Subcutaneous adipose tissue (tissue), 4 donors: Measurements from ENCODE around the gene AMPH. TPM values are rescaled to one million over a fixed set of nuclear protein-coding genes. Genes with fewer than 3 reads are reported as not detected.

Experiments
- total RNA-seq, 4 donors: library from RNA; depleted of rRNA; stranded (reverse); fragments of >200 nt; gene quantifications; one replicate each; pipeline ENCODE4 v1.1.0, GENCODE V29; 2016
- TF ChIP-seq, protein P1 (sequence below): fragments of 450-650 bp; IDR thresholded peaks from one replicate; pipeline ENCODE4 v1.5.1; 2016; ENCODE audit warnings: low read depth, mild to moderate bottlenecking, control low read depth, antibody characterized with exemption, moderate library complexity

AMPH gene
- total RNA-seq, 4 donors from 2014 or later = 6.8 to 102 (median 30.2) TPM

DNA sequence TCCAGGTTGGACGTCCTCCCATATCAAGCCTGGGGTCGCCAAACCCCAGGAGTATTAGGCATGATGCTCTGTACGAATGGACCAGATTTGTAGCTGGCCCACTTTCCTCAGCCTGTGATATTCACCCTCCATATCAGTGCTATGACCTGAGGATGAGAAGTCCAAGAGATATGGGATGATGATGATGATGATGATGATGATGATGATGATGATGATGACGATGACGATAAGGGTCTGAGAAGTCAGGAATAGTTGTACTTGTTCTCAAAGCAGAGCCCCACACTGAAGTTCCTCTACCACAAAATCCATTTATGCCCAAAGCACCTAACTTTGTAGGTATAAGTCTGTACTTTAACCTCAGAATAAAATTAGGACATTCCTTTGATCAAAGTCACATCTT lies 50.7 kb downstream of the AMPH start:
- TF ChIP-seq, protein P1, sequence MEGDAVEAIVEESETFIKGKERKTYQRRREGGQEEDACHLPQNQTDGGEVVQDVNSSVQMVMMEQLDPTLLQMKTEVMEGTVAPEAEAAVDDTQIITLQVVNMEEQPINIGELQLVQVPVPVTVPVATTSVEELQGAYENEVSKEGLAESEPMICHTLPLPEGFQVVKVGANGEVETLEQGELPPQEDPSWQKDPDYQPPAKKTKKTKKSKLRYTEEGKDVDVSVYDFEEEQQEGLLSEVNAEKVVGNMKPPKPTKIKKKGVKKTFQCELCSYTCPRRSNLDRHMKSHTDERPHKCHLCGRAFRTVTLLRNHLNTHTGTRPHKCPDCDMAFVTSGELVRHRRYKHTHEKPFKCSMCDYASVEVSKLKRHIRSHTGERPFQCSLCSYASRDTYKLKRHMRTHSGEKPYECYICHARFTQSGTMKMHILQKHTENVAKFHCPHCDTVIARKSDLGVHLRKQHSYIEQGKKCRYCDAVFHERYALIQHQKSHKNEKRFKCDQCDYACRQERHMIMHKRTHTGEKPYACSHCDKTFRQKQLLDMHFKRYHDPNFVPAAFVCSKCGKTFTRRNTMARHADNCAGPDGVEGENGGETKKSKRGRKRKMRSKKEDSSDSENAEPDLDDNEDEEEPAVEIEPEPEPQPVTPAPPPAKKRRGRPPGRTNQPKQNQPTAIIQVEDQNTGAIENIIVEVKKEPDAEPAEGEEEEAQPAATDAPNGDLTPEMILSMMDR = no peak

DNA sequence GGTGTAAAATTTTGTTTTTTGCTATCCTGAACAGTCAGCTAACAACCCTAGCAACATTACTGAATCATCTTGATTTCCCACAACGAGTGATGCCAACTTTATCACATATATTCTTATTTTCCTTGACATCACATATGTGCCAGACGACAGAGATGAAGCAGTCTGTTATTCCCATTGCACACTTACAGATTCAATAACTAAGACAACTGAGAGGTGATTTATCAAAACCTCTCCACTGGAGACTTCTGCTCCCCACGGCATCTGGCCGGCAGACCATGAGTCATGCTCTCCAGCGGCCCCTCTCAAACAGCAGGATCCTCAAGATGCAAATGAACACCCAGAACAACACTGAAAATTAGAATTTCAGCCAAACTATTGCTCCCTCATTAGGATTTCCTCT lies 57.1 kb downstream of the AMPH start:
- TF ChIP-seq, protein P1 = no peak

DNA sequence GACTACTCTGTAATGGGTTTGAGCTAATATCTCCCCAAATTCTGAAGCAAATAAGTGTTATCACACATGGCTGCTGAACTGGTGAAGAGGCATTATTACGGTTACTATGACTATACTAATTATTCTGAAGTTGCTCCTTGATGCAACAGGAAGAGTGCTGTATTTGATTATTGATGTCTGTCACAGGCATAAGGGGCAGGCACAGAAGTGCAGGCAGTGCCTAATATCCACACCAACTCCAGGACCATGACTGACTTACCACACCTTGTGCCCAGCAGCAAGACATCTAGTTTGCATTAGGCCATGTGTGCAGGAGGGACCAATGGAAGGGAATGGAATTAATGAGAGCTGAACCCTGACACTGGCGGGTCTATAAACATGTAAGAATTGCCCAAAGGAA lies 62.7 kb downstream of the AMPH start:
- TF ChIP-seq, protein P1 = no peak

DNA sequence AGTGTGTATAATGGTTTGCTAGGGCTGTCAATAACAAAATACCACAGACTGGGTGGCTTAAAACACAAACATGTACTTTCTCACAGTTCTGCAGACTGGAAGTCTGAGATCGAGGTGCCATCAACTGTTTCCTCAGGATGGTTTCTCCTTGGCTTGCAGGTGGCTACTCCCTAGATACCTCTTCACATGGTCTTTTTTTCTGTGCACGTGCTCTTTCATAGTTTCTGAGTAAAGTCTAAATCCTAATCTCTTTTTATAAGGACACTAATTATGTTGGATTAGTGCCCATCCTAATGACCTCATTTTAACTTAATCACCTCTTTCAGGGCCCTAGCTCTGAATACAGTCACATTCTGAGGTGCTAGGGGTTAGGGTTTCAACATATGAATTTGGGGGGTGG lies 65.9 kb downstream of the AMPH start:
- TF ChIP-seq, protein P1 = no peak

DNA sequence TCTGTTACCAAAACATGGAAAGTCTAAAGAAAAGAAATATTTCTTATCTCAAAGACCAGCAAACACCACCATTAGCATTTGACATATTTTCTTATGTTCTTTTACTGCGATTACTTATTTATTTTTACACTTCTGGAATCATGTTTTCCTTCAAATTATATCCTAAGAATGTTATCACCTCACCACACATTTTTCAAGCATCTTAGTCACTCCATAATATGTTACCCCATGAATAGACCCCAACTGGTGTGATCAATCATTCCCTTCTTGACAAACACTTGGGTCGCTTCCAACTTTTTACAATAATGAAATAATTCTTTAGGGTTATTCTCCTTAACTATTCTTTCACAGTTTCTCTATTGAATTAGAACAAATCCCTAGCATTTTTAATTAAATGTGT lies 67.4 kb downstream of the AMPH start:
- TF ChIP-seq, protein P1 = no peak

DNA sequence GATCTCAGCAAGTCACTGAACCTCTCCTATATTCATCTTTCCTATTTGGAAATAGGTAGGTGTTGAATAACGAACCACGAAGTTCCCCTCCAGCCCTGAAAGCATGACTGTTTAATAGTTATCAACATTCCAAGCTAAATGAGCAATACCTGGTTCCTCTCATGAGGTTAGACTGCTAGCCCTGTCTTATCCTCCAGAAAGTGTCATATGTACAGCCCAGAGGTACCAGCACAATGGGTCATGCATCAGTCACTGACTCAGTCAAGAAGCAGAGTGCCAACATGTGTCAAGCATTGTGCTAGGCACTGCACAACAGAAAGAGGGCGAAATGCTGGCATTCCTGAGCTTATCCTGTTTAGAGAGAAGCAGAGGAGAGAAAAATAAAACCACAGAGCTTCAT lies 70.0 kb downstream of the AMPH start:
- TF ChIP-seq, protein P1 = no peak

DNA sequence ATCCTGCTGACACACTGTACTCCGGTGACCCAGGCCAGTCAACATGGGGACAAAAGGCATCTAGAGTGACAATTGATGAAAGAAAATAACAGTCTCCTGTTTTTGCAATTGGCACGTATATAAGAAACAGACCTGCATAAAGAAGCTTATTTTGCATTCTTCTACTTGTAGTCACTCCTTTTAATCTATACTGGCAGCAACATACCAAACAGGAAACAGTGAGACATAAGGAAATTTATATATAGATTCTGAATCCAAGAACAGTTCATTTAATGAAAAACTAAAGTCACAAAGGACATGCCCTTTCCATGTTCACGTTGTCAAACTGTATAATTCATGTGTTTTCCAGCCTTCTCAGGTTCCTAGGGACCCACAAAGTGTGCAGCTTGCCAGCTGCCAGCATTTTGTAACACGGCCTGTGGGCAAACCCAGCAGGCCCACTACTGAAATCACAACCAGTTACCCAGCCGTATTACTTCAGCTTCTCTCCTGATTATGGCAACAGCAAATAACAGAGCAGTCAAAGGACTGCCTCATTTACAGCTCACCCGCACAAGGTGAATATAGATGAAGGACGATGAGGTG lies 72.3 kb downstream of the AMPH start:
- TF ChIP-seq, protein P1 = no peak

DNA sequence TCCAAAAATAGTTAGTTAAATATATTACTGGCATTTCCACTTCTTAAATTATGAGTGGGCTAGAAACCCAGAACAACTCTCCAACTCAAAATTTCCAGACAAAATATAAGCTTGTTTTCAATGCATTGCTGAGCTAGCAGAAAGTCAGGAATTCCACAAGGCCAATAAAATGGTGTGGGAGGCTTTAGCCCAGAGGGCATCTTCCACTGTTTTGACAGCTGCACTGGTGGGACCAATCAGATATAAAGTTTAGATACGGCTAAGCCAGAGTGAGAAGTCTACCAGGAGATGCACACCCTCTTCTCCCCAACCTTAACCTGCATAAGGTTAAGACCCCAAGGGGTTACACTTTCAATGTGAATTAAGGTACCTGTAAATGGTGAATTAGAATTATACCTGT lies 76.6 kb downstream of the AMPH start:
- TF ChIP-seq, protein P1 = no peak
